ENCODE results near the gene PSMD4.
A peak's percentile ranks its signal among the peaks of the same experiment; 100 is the strongest.

Gene PSMD4

GRCh38 chr1:151273924-151274466 is 19.5 kb downstream of the PSMD4 start:
- no peak for DNase-seq

- peak; percentile 22 to 55 for DNase-seq
Measured at GRCh38 chr1:151275341-151275740, 20.8 kb downstream of the PSMD4 start.

- DNase-seq, result peak; percentile 78 to 92
Measured at GRCh38 chr1:151277249-151277648, 22.7 kb downstream of the PSMD4 start.

GRCh38 chr1:151281225-151281968 is 26.9 kb downstream of the PSMD4 start:
- peak; percentile 99 for DNase-seq

- DNase-seq, result peak; percentile 100
Measured at GRCh38 chr1:151281969-151282882, 27.7 kb downstream of the PSMD4 start, which contains the start of gene ZNF687. ZNF687 (plus strand) TSS chr1:151282299; CDS start chr1:151286292, 3,993 bp downstream.

- peak; percentile 72 to 81 for DNase-seq
Measured at GRCh38 chr1:151282883-151283725, 28.6 kb downstream of the PSMD4 start.

- no peak for DNase-seq
Measured at GRCh38 chr1:151284013-151284577, 29.6 kb downstream of the PSMD4 start.

- no peak for DNase-seq
Measured at GRCh38 chr1:151286619-151287340, 32.2 kb downstream of the PSMD4 start.

GRCh38 chr1:151287341-151287699 is 32.8 kb downstream of the PSMD4 start:
- no peak for DNase-seq

GRCh38 chr1:151287767-151288500 is 33.4 kb downstream of the PSMD4 start:
- DNase-seq, result no peak

GRCh38 chr1:151288502-151288901 is 34.0 kb downstream of the PSMD4 start:
- DNase-seq, result no peak

- no peak for DNase-seq
Measured at GRCh38 chr1:151289080-151289935, 34.8 kb downstream of the PSMD4 start.

GRCh38 chr1:151289991-151290708 is 35.6 kb downstream of the PSMD4 start:
- no peak for DNase-seq

GRCh38 chr1:151290709-151291303 is 36.3 kb downstream of the PSMD4 start:
- DNase-seq, result no peak

GRCh38 chr1:151292207-151293030 is 37.9 kb downstream of the PSMD4 start:
- DNase-seq, result no peak

GRCh38 chr1:151293093-151293492 is 38.6 kb downstream of the PSMD4 start:
- no peak for DNase-seq

- DNase-seq, result no peak
Measured at GRCh38 chr1:151294742-151295462, 40.4 kb downstream of the PSMD4 start.

All from inflammatory macrophage (primary cell).